ENCODE results near the gene NOP10. TPM values are rescaled to one million over a fixed set of nuclear protein-coding genes. Genes with fewer than 3 reads are reported as not detected.

The NOP10 gene
- total RNA-seq: 107 and 185 TPM in 2 replicates

DNA sequence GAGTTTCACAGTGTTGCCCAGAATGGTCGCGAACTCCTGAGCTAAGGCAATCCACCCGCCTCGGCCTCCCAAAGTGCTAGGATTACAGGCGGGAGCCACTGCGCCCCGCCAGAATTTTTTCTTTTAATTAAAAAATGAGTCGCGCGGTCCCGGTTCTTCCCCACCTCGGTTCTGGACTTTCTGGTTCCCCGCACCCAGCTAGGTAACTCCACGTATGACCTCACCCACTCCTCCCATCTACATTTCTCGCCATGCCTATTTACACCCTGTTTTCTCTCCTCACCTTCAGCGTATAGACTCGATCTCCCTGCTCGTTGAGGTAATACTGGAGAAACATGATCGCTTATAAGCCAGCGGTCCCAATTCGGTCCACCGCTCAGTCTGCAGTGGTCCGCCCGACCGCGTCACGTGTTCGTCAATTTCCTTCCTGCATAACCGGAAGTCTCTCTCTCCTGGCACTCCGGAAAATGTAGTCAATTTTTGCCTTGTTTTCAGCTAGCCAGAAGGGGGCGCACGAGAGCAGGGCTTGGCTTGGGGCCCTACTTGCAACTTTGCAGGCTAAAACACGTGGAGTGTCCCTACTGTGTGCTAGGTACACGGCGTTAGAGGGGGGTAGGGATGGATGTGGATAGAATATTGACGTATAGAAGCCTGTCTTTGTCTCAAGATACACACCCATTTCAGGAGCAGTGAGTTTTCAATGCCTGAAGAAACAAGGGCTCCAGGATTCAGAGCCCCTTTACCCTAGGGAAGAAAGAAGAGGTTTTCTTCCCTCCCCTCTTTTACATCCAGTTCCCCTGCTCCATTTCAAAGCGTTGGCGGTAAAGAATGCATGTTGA, at the start of gene NOP10, which contains the start of gene NUTM1:
NOP10 (minus strand) TSS at position 400 of the 839 bp plus-strand sequence; CDS start at position 337, 63 bp downstream.
NUTM1 (plus strand) TSS at position 579 of the 839 bp plus-strand sequence. CDS start 382 bp downstream, outside the sequence.

GRCh38 chr15:34367101-34368081, 24.5 kb upstream of the NOP10 start, which contains the start of gene LPCAT4:
LPCAT4 (minus strand) TSS chr15:34367196; CDS start chr15:34367100, 96 bp downstream.

GRCh38 chr15:34337557-34338306, 5.2 kb downstream of the NOP10 start, which contains the start of gene SLC12A6:
SLC12A6 (minus strand) TSS chr15:34337781; CDS start chr15:34336680, 1,101 bp downstream.

Other genes starting within 250 kb of the NOP10 start
- gene EMC7, start 241.3 kb downstream of the NOP10 start, total RNA-seq: 24.1 and 35.1 TPM in 2 replicates
- gene PGBD4, start 241.1 kb downstream of the NOP10 start, total RNA-seq: 1.8 and 1.9 TPM in 2 replicates
- 17.3 and 24.9 TPM in 2 replicates for gene KATNBL1, start 133.0 kb downstream of the NOP10 start, total RNA-seq
- 177 and 190 TPM in 2 replicates for gene EMC4, start 118.1 kb downstream of the NOP10 start, total RNA-seq
- 17.1 and 19.1 TPM in 2 replicates for gene SLC12A6, start 5.4 kb downstream of the NOP10 start, total RNA-seq
- not detected in 2 replicates for gene NUTM1, start 179 bp upstream of the NOP10 start, total RNA-seq
- 5.2 and 6.5 TPM in 2 replicates for gene LPCAT4, start 24.1 kb upstream of the NOP10 start, total RNA-seq
- 4.8 and 13.2 TPM in 2 replicates for gene GOLGA8A, start 94.7 kb upstream of the NOP10 start, total RNA-seq
- gene GOLGA8B, start 240.5 kb upstream of the NOP10 start, total RNA-seq: 16.7 and 20.8 TPM in 2 replicates